Measurements from ENCODE around the gene JAM3. TPM values are rescaled to one million over a fixed set of nuclear protein-coding genes. Genes with fewer than 3 reads are reported as not detected.

Gene JAM3
- total RNA-seq, 1 experiment from 2014 or later = 2.4 TPM

Other genes with a start within 250 kb of the JAM3 start
- not detected in 2 replicates for gene SPATA19, start 223.6 kb upstream of the JAM3 start, total RNA-seq (2014; rRNA removed; shearing (Covaris generic))
- 2.5 TPM in 1 of 2 replicates, not detected in the other for gene IGSF9B, start 112.1 kb upstream of the JAM3 start, total RNA-seq (2014; rRNA removed; shearing (Covaris generic))
- gene NCAPD3, start 154.9 kb downstream of the JAM3 start, total RNA-seq (2014; rRNA removed; shearing (Covaris generic)) = 15.2 and 29.4 TPM in 2 replicates
- 15.7 and 17.8 TPM in 2 replicates for gene VPS26B, start 155.6 kb downstream of the JAM3 start, total RNA-seq (2014; rRNA removed; shearing (Covaris generic))
- 24.7 and 34.7 TPM in 2 replicates for gene THYN1, start 184.3 kb downstream of the JAM3 start, total RNA-seq (2014; rRNA removed; shearing (Covaris generic))
- gene ACAD8, start 184.5 kb downstream of the JAM3 start, total RNA-seq (2014; rRNA removed; shearing (Covaris generic)) = 7.9 and 11.3 TPM in 2 replicates
- not detected in 2 replicates for gene GLB1L3, start 207.3 kb downstream of the JAM3 start, total RNA-seq (2014; rRNA removed; shearing (Covaris generic))

Data from SJSA1 (cell line).